Sciatic nerve (tissue), 2 donors: ENCODE results near the gene LCN10. TPM values are rescaled to one million over a fixed set of nuclear protein-coding genes. Genes with fewer than 3 reads are reported as not detected.

ENCODE experiments used
- ATAC-seq: fragments of 200-7000 bp; cut with Tn5 transposase; one replicate; pipeline ENCODE4 v1.9.1; 2020; ENCODE audit warnings: mild to moderate bottlenecking, moderate library complexity
- DNase-seq: peaks from one replicate; pipeline ENCODE4 v3.0.0-alpha.2; 2020; ENCODE audit warnings: low spot score
- intact Hi-C: fragments of 100-400 bp; cut with DNase I; formaldehyde crosslinking; loops from one replicate; pipeline ENCODE4 v1.14.2; 2022
- total RNA-seq: library from RNA; stranded (reverse); fragmentation: NEBNext Ultra II Directional; extraction: Animal tissue kit (Norgen Biotek cat#: 25700); gene quantifications from one replicate; pipeline ENCODE4 v1.2.1, GENCODE V29; 2021
- donor health status: DM: no; HTN: no; CAD: no.
- donor health status: DM: no; HTN: no; CAD: no.

The LCN10 gene
- total RNA-seq, 1 donor from 2014 or later: 5.5 TPM

DNA sequence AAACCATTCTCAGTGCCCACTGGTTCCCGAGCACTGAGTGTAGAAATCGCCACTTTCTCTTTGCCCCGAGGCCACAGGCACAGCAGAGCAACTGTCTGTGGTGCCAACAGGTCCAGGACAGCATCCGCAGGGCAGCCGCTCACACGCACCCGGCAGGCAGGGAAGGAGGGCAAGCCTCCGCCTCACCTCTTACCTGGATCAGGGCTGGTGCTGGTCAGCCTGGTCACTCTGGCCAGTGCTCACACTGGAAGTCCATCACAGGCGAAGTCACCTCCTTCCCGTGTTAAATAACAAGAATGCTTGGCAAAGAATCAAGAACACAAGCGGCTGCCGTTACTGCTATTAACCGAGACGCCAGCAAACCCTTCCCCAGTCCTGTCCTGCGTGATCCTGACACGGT lies 16.6 kb downstream of the LCN10 start:
- no peak for DNase-seq
- ATAC-seq: no peak
- intact Hi-C loops: no loop called here

GRCh38 chr9:136725612-136726011 lies 17.1 kb downstream of the LCN10 start:
- no peak for ATAC-seq
- DNase-seq: no peak
- intact Hi-C loops: no loop called here

DNA sequence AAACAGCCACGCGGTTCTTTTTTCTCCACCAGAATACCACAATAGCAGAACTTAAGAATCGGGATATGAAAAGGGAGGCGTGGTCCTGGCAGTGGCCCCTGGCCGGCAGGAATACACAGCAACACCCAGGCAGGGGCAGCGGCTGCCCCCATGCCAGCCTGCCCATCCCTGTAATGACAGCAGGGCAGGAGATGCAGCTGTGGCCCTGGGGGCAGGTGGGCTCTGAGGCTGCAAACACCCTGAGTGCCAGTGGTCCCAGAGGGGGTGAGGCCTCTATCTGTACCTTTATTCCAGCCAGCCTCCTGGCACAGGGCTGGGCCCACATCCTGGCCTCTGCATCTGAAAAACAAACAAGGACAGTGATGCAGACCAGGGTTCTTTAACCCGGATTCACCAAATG lies 18.0 kb downstream of the LCN10 start:
- ATAC-seq (no peak), DNase-seq (no peak)
- intact Hi-C loops: no loop called here

DNA sequence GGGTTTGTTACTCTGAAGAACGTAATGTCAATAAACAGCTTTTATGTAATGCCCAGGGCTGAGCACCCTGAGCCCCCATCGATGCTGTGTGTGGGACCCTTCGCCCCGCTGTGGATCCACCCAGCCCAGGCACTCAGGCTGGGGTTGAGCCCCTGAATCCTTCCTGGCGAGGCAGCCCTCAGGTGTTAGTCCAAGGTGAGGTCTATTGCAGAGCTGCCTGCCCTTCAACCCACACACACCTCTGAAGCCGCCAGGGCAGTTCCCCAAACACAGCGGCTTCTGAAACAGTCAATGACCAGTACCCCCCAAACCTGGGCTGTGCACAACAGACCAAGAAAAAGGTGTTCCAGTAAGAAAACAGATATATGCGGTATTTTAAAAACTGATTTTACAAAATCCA lies 18.8 kb downstream of the LCN10 start:
- no peak for DNase-seq
- intact Hi-C loops: no loop called here

DNA sequence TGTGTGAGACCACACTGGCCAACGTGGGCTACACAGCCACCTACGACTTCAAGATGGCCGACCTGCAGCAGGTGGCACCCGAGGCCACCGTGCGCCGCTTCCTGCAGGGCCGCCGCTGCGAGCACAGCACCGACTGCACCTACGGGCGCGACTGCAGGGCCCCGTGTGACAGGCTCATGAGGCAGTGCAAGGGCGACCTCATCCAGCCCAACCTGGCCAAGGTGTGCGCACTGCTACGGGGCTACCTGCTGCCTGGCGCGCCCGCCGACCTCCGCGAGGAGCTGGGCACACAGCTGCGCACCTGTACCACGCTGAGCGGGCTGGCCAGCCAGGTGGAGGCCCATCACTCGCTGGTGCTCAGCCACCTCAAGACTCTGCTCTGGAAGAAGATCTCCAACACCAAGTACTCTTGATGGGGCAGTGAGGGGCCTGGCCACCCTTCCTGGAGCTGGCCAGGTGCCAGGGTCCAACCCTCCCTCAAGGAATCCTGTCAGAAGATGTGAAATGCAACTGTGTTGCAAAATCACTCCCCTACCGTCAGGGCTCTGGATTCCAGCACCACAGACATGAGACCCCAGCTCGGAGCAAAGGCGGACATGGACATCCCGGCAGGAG lies 19.3 kb downstream of the LCN10 start:
- DNase-seq (no peak), ATAC-seq (no peak)
- intact Hi-C loops: no loop called here

More for the DNA sequence above, 18.8 kb downstream of the LCN10 start:
- ATAC-seq: no peak

DNA sequence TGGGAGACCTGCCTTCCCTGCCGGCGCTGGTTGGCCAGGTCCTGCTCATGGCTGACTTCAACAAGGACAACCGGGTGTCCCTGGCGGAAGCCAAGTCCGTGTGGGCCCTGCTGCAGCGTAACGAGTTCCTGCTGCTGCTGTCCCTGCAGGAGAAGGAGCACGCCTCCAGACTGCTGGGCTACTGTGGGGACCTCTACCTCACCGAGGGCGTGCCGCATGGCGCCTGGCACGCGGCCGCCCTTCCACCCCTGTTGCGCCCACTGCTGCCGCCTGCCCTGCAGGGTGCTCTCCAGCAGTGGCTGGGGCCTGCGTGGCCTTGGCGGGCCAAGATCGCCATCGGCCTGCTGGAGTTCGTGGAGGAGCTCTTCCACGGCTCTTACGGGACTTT lies 19.8 kb downstream of the LCN10 start:
- ATAC-seq (no peak), DNase-seq (no peak)
- intact Hi-C loops: no loop called here

GRCh38 chr9:136722093-136722968 lies 20.4 kb downstream of the LCN10 start:
- ATAC-seq: no peak
- no peak for DNase-seq
- intact Hi-C loops: no loop called here

GRCh38 chr9:136721339-136722092 lies 21.2 kb downstream of the LCN10 start:
- DNase-seq: no peak
- peak; percentile 4 for ATAC-seq
- intact Hi-C loops: no loop called here

DNA sequence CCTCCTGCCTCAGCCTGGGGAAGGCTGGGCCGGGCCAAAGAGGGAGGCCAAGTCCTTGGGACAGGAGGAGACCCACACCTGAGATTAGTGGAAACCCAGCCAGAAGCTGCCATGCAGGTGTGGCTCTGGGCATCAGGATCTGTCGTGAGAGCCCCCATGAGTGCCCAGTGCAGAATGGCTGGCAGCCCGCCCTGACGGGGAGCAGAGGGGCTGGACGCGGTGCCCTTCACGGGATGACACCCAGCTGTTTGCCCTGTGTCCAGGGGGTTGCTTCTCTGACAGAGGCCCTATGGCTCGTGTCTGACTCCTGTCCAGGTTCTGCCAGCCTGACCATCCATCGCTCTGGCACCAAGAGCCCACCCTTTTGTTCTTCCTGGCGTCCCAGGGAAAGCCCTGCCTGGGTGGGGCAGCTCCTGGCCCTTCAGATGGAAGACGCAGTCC lies 21.8 kb downstream of the LCN10 start:
- intact Hi-C loops: no loop called here
- ATAC-seq: no peak
- no peak for DNase-seq

DNA sequence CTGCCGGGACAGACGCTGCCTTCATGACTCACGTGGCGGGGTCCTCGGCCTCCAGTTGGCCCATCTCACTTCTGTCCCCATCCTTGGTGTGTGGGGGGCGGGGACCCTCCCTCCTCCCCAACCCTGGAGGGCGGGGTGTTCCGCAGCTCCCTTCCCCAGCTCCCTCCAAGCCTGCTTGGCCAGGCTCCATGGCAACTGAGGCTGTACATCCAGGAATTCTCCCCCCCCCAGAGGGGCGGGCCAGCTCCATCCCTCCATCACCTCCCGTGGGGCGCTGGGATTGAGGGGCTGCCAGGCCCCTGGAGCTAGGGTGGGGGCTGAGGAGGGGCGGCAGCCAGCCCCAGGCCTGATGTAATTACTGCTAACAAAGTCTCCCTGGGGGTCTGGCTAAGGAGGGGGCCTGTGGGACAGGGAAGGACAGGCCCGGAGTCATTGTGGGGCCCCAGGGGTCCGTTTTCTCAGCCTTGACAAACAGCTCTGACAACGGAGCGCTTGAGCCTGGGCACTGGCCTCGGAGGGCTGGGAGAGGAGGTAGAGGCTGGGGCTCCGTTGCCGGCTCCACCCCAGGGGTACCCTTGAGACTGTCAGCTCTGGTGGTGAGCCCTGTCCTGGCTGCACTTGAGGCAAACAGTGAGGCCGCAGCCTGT lies 22.4 kb downstream of the LCN10 start:
- peak; percentile 62 for ATAC-seq
- intact Hi-C loops: no loop called here
- DNase-seq: no peak

- intact Hi-C loops: no loop called here
Observed at GRCh38 chr9:136719195-136719880, 23.4 kb downstream of the LCN10 start.

DNA sequence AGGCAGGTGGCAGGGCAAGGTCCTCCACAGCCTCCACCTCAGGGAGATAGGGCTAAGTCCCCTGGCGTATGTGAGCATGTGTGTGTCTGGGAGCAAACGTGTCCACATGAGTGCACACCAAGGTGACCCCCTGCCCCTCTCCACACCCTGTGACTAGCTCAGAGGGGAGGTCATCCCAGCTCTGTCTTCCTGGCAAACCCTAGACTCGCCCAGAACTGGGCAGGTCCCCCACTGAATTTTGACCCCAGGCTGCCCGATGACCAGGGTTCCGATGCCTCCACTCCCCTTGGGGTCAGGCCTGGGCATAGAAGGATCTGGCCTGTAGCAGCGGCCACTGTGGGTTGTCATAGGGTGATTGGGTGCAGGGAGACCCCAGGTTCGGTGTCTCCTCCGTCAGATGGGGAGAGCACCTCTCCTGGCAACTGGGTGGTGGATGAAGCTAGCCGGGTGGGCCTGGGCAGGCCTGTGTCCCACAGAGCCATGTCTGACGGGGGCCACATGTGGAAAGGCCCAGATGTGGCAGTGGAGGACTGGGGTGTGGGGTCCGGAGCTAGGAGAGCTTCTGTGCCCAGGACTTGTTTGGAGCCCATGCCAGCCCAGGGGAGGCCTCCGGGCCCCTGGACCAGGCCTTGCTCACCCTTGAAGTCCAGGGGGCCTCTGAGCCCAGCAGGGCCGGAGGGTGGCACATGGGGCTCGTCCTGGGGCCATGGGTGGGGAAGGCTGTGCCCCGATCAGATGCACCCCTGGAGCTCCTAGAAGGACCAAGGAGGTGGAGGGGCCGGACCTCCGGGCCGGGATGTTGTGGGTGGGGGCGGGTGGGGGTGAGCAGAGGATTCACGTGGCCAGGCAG lies 24.2 kb downstream of the LCN10 start:
- no peak for DNase-seq
- no peak for ATAC-seq
- intact Hi-C loops: no loop called here

More at GRCh38 chr9:136719195-136719880, 23.4 kb downstream of the LCN10 start:
- no peak for DNase-seq
- no peak for ATAC-seq

DNA sequence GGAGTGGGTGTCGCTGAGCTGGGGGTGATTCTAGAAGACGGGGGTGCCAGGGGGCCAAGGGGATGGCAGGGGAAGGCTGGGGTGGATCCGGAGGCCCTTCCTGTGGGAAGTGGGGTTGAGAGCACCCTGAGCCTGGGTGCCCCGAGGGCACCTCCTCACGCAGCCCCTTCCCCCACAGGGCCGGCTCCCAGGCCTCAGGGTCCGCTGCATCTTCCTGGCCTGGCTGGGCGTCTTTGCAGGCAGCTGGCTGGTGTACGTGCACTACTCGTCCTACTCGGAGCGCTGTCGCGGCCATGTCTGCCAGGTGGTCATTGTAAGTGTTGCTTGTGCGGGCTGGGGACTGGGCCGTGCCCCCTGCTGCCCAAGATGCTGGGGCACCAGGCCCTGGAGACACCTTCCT lies 25.3 kb downstream of the LCN10 start:
- intact Hi-C loops: no loop called here
- ATAC-seq: no peak
- DNase-seq: no peak

- DNase-seq: no peak
- ATAC-seq: no peak
- intact Hi-C loops: no loop called here
Observed at GRCh38 chr9:136714893-136715274, 27.9 kb downstream of the LCN10 start.

DNA sequence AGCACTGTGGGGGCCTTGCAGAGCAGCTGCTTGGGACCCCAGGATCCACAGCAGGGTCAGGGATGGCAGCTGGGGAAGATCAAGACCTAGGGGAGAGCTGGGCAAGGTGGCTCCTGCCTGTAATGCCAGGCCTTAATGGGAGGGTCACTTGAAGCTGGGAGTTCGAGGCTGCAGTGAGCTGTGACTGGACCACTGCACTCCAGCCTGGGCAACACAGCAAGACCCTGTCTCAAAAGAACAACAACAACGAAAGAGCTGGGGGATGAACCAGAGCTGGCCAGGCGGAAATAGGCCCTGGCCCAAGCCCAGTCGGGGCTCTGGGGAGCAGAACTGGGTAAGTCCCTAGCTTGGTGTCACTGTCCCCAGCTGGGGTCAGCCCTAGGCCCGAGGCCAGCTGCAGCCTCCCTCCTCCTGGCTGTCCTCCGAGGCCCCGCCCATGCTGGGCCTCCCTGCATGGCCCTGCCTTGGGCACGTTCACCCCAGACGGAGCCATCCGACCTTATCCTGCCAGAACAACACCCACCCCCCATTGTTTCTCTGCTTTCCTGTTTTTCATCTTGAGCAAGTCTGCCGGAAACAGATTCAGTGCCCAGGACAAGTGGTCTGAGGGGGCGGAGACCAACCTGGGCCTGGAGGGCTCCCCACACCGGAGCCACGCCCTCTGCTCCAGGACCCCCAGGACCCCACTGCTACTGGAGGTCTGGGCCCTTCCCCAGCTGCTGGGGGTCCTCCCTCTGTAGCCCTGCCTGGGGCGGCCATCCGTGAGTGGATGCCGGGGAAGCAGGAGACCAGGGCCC lies 28.4 kb downstream of the LCN10 start:
- intact Hi-C loops: no loop called here
- ATAC-seq (peak; percentile 4), DNase-seq (no peak)

DNA sequence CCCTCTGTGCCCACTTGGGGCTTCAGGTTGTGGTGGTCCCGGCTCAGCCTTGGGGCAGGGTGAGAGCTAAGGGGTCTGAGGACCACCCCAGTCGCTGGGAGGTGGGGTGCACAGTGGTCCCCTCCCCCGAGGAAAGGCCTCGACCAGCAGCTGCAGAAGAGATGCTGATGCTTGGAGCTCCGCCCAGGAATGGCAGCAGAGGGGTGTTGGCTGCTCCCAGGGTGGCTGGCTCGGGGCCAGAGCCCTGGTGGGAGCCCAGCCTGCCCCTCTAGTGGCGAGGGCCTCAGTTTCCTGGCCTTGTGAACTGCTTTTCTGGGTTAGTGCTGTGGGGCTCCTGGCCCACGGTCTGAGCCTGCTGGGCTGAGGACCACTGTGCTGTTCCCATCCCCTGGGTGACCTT lies 29.2 kb downstream of the LCN10 start:
- no peak for DNase-seq
- intact Hi-C loops: no loop called here
- ATAC-seq: no peak
